Ramos (cell line): ENCODE measurements around the gene GAGE10.

ENCODE experiments used
- in situ Hi-C: fragments of 300-500 bp; cut with MboI; formaldehyde crosslinking; loops from one replicate; pipeline ENCODE4 v1.14.3; 2022; ENCODE audit warnings: low sequenced_read_pairs; ENCODE audit not compliant: unreplicated experiment

GAGE10 gene

GRCh38 chrX:49303346-49303745 is at the start of gene GAGE10:
Gene GAGE10, plus strand, starts transcription at chrX:49303646. Its CDS starts 1,214 bp downstream, at chrX:49304860.
- in situ Hi-C loops: no loop called here

GRCh38 chrX:49254639-49255038 is 48.8 kb upstream of the GAGE10 start:
- in situ Hi-C loops: no loop called here

GRCh38 chrX:49256268-49256995 is 47.0 kb upstream of the GAGE10 start:
- in situ Hi-C loops: no loop called here

- in situ Hi-C loops: no loop called here
These were observed 46.2 kb upstream of the GAGE10 start for GRCh38 chrX:49257074-49257790.

GRCh38 chrX:49257846-49258748 is 45.3 kb upstream of the GAGE10 start:
- in situ Hi-C loops: no loop called here

- in situ Hi-C loops: no loop called here
These were observed 44.7 kb upstream of the GAGE10 start for GRCh38 chrX:49258749-49259124.

- in situ Hi-C loops: no loop called here
These were observed 43.0 kb upstream of the GAGE10 start for GRCh38 chrX:49260221-49260985.

- in situ Hi-C loops: no loop called here
These were observed 40.8 kb upstream of the GAGE10 start for GRCh38 chrX:49262603-49263002.

- in situ Hi-C loops: no loop called here
These were observed 39.8 kb upstream of the GAGE10 start for GRCh38 chrX:49263631-49264030.

- in situ Hi-C loops: no loop called here
These were observed 39.0 kb upstream of the GAGE10 start, which contains the start of gene FOXP3 for GRCh38 chrX:49264460-49264859. Gene FOXP3, minus strand, starts transcription at chrX:49264710. Its CDS starts 6,205 bp downstream, at chrX:49258505.

- in situ Hi-C loops: no loop called here
These were observed 36.7 kb upstream of the GAGE10 start for GRCh38 chrX:49266523-49267445.

- in situ Hi-C loops: no loop called here
These were observed 34.8 kb upstream of the GAGE10 start for GRCh38 chrX:49268702-49269009.

GRCh38 chrX:49269010-49269766 is 34.3 kb upstream of the GAGE10 start:
- in situ Hi-C loops: no loop called here

- in situ Hi-C loops: no loop called here
These were observed 33.6 kb upstream of the GAGE10 start, which contains the start of gene PPP1R3F for GRCh38 chrX:49269767-49270248. Gene PPP1R3F, plus strand, starts transcription at chrX:49269793. Its CDS starts 77 bp downstream, at chrX:49269870.

GRCh38 chrX:49270249-49270921 is 33.1 kb upstream of the GAGE10 start:
- in situ Hi-C loops: no loop called here

- in situ Hi-C loops: no loop called here
These were observed 32.1 kb upstream of the GAGE10 start for GRCh38 chrX:49271341-49271740.

GRCh38 chrX:49272421-49272820 is 31.0 kb upstream of the GAGE10 start:
- in situ Hi-C loops: no loop called here
